ENCODE data around the gene TTLL5. TPM values are rescaled to one million over a fixed set of nuclear protein-coding genes. Genes with fewer than 3 reads are reported as not detected.

TTLL5 gene
- total and polyA plus RNA-seq, 7 donors: 4.6 to 17.2 (median 9.1) TPM

GRCh38 chr14:75821831-75822521 lies 160.9 kb downstream of the TTLL5 start:
- H3K9me3 ChIP-seq: no peaks in the 10 kb centered on the region
- H3K4me3 ChIP-seq: no peak overlapping the region
- H3K4me1 ChIP-seq: peaks cover 15% of the 10 kb centered on the region
- H3K27ac ChIP-seq: no peak overlapping the region
- WGBS, 3 donors: 58 to 81% (median 75%) methylated on average over 2 of the region's 2 CpGs
- H3K36me3 ChIP-seq (ENCODE audit: insufficient read depth in 1 of 2, low read depth in 1 of 2): peaks cover 0 to 2% of the 10 kb centered on the region in 2 donors
- TF ChIP-seq CTCF (IDR thresholded peaks at IDR 0.05): no peak
- H3K27me3 ChIP-seq (ENCODE audit: insufficient read depth in 3 of 3, low read length in 2 of 3): no peaks in the 10 kb centered on the region
- intact Hi-C loops (cut with DNase I): no loop called here
- ATAC-seq: peak in 3 of 4 donors; percentile 27 to 42 (median 29)
- no peak for DNase-seq

- TF ChIP-seq CTCF (IDR thresholded peaks at IDR 0.05): no peak
- DNase-seq: no peak
- Histone ChIP-seq H3K27ac (no peak overlapping the region), H3K4me1 (peaks cover 15% of the 10 kb centered on the region), H3K36me3 (ENCODE audit: insufficient read depth in 1 of 2, low read depth in 1 of 2) (peaks cover 0 to 2% of the 10 kb centered on the region in 2 donors), H3K27me3 (ENCODE audit: insufficient read depth in 3 of 3, low read length in 2 of 3) (no peaks in the 10 kb centered on the region), H3K9me3 (no peaks in the 10 kb centered on the region), H3K4me3 (no peak overlapping the region)
- WGBS, 3 donors: 67 to 69% (median 69%) methylated on average over 7 of the region's 7 CpGs
- intact Hi-C loops (cut with DNase I): no loop called here
- ATAC-seq: peak in 2 of 4 donors; percentile 36 to 44
Measured at GRCh38 chr14:75822522-75823141, 161.6 kb downstream of the TTLL5 start.

- H3K9me3 ChIP-seq: no peaks in the 10 kb centered on the region
- ATAC-seq (no peak), DNase-seq (no peak)
- H3K4me3 ChIP-seq: no peak overlapping the region
- no peak overlapping the region for H3K27ac ChIP-seq
- intact Hi-C loops (cut with DNase I): no loop called here
- no peak for TF ChIP-seq CTCF (IDR thresholded peaks at IDR 0.05)
- no peaks in the 10 kb centered on the region for H3K27me3 ChIP-seq (ENCODE audit: insufficient read depth in 3 of 3, low read length in 2 of 3)
- peaks cover 15% of the 10 kb centered on the region for H3K4me1 ChIP-seq
- 31 to 41% (median 32%) methylated on average over 4 of the region's 4 CpGs for WGBS, 3 donors
- H3K36me3 ChIP-seq (ENCODE audit: insufficient read depth in 1 of 2, low read depth in 1 of 2): peaks cover 0 to 2% of the 10 kb centered on the region in 2 donors
Measured at GRCh38 chr14:75823334-75823733, 162.3 kb downstream of the TTLL5 start.

GRCh38 chr14:75824318-75824717 lies 163.3 kb downstream of the TTLL5 start:
- H3K4me3 ChIP-seq: no peak overlapping the region
- peaks cover 15% of the 10 kb centered on the region for H3K4me1 ChIP-seq
- no peak for TF ChIP-seq CTCF (IDR thresholded peaks at IDR 0.05)
- H3K9me3 ChIP-seq: no peaks in the 10 kb centered on the region
- peaks cover 0 to 2% of the 10 kb centered on the region in 2 donors for H3K36me3 ChIP-seq (ENCODE audit: insufficient read depth in 1 of 2, low read depth in 1 of 2)
- DNase-seq (no peak), ATAC-seq (no peak)
- intact Hi-C loops (cut with DNase I): no loop called here
- H3K27ac ChIP-seq: no peak overlapping the region
- H3K27me3 ChIP-seq (ENCODE audit: insufficient read depth in 3 of 3, low read length in 2 of 3): no peaks in the 10 kb centered on the region
- 66 to 86% (median 77%) methylated on average over 3 of the region's 3 CpGs for WGBS, 3 donors
